K562 (cell line): ENCODE measurements around the gene CLIP1. TPM values are rescaled to one million over a fixed set of nuclear protein-coding genes. Genes with fewer than 3 reads are reported as not detected.
A peak's percentile ranks its signal among the peaks of the same experiment; 100 is the strongest.

ENCODE experiments used
- BRF2 ChIP-seq: IDR thresholded peaks from 3 replicates; pipeline ENCODE4 v1.6.1; 2011; ENCODE audit warnings: borderline replicate concordance, mild to moderate bottlenecking; ENCODE audit not compliant: insufficient read length, insufficient read depth
- CREB5 ChIP-seq: fragments of 250-450 bp; sonication (Bioruptor Pico); IDR thresholded peaks from 2 replicates; pipeline ENCODE4 v1.5.0; 2020; ENCODE audit warnings: mild to moderate bottlenecking
- FOXA3 ChIP-seq, 2 experiments: fragments of 450-650 bp in 1 of 2; sonication (generic) in 1 of 2; formaldehyde crosslinking; IDR thresholded peaks in 1 of 2; conservative IDR thresholded peaks in 1 of 2; 2 replicates each; pipeline versions ENCODE4 v1.4.0 to v1.8.0; 2020 to 2022; ENCODE audit warnings: mild to moderate bottlenecking in 2 of 2, missing genetic modification reagents in 1 of 2
- HCFC1 ChIP-seq: IDR thresholded peaks from 2 replicates; pipeline ENCODE4 v1.6.1; 2012; ENCODE audit warnings: low read depth, low read length, improper control_type of control experiment
- IRF2 ChIP-seq: sonication (generic); formaldehyde crosslinking; IDR thresholded peaks from 2 replicates; pipeline ENCODE4 v1.8.1; 2022; ENCODE audit warnings: mild to moderate bottlenecking, missing genetic modification reagents
- KAT8 ChIP-seq: fragments of 450-650 bp; IDR thresholded peaks from 2 replicates; pipeline ENCODE4 v1.6.1; 2016; ENCODE audit warnings: low read depth, mild to moderate bottlenecking
- KLF13 ChIP-seq: fragments of 450-650 bp; IDR thresholded peaks from 2 replicates; pipeline ENCODE4 v1.6.1; 2016; ENCODE audit warnings: missing genetic modification characterization, low read depth, mild to moderate bottlenecking, missing compliant biosample characterization, moderate library complexity, borderline replicate concordance
- LARP7 ChIP-seq: fragments of 450-650 bp; IDR thresholded peaks from 2 replicates; pipeline ENCODE4 v1.6.1; 2016
- MCM3 ChIP-seq: fragments of 450-650 bp; IDR thresholded peaks from 2 replicates; pipeline ENCODE4 v1.6.1; 2016
- NR4A1 ChIP-seq, 2 experiments: fragments of 250-450 bp in 1 of 2; fragments of 450-650 bp in 1 of 2; sonication (Bioruptor Pico) in 1 of 2; IDR thresholded peaks; 2 replicates each; pipeline versions ENCODE4 v1.4.0 to v1.6.1; 2016 to 2020; ENCODE audit warnings: mild to moderate bottlenecking in 2 of 2, missing compliant biosample characterization in 1 of 2, missing genetic modification characterization in 1 of 2, moderate library complexity in 1 of 2
- PBX2 ChIP-seq, 2 experiments: IDR thresholded peaks in 1 of 2; conservative IDR thresholded peaks in 1 of 2; 2 replicates each; pipeline ENCODE4 v1.6.1; 2016; ENCODE audit warnings: low read depth in 2 of 2, mild to moderate bottlenecking in 1 of 2, missing compliant biosample characterization in 1 of 2, missing genetic modification characterization in 1 of 2, moderate library complexity in 1 of 2
- POLR2AphosphoS2 ChIP-seq: IDR thresholded peaks from 2 replicates; pipeline ENCODE4 v1.6.1; 2012; ENCODE audit warnings: low read length, improper control_type of control experiment
- SMARCA4 ChIP-seq: fragments of 450-650 bp; IDR thresholded peaks from 2 replicates; pipeline ENCODE4 v1.6.1; 2016
- TAF15 ChIP-seq: fragments of 200-400 bp; formaldehyde crosslinking; IDR thresholded peaks from 2 replicates; pipeline ENCODE4 v1.6.1; 2017; ENCODE audit warnings: mild to moderate bottlenecking, low read depth, low read length, moderate library complexity
- TEAD1 ChIP-seq, 2 experiments: fragments of 450-650 bp in 1 of 2; sonication (generic) in 1 of 2; formaldehyde crosslinking; IDR thresholded peaks; 2 replicates each; pipeline versions ENCODE4 v1.4.0 to v1.8.0; 2020 to 2022; ENCODE audit warnings: mild to moderate bottlenecking in 2 of 2, missing genetic modification reagents in 1 of 2
- ZC3H11A ChIP-seq: IDR thresholded peaks from 2 replicates; pipeline ENCODE4 v1.6.1; 2012; ENCODE audit warnings: low read depth, low read length, improper control_type of control experiment
- ZNF146 ChIP-seq: IDR thresholded peaks from one replicate; pipeline ENCODE4 v1.6.1; 2018; ENCODE audit warnings: missing compliant biosample characterization; ENCODE audit not compliant: unreplicated experiment
- ZNF174 ChIP-seq: fragments of 250-450 bp; sonication (Bioruptor Pico); IDR thresholded peaks from 2 replicates; pipeline ENCODE4 v1.4.0; 2020; ENCODE audit warnings: mild to moderate bottlenecking
- ZNF408 ChIP-seq: fragments of 250-450 bp; sonication (Bioruptor Pico); IDR thresholded peaks from 2 replicates; pipeline ENCODE4 v1.4.0; 2020; ENCODE audit warnings: low read depth, mild to moderate bottlenecking, moderate library complexity
- ZNF511 ChIP-seq: sonication (generic); formaldehyde crosslinking; IDR thresholded peaks from 2 replicates; pipeline ENCODE4 v1.8.0; 2022; ENCODE audit warnings: mild to moderate bottlenecking, missing genetic modification reagents
- ZNF695 ChIP-seq: fragments of 450-650 bp; formaldehyde crosslinking; IDR thresholded peaks from 2 replicates; pipeline ENCODE4 v1.4.0; 2020; ENCODE audit warnings: mild to moderate bottlenecking, moderate library complexity
- ZNF785 ChIP-seq: fragments of 250-450 bp; sonication (Bioruptor Pico); IDR thresholded peaks from 2 replicates; pipeline ENCODE4 v1.4.0; 2020; ENCODE audit warnings: mild to moderate bottlenecking
- polyA plus RNA-seq, 8 experiments: library from polyadenylated mRNA; depleted of rRNA in 4 of 8; stranded (reverse) in 5 of 8; unstranded in 3 of 8; fragments of >200 nt; fragmentation: Nextera tagmentation in 2 of 8; fragmentation: Illumina TruSeq in 1 of 8; extraction: Ambion mirVana in 2 of 8; extraction: Trizol in 1 of 8; gene quantifications; 2 replicates each; pipeline versions ENCODE4 v1.2.1 to v1.2.3, GENCODE V29; 2011 to 2014; ENCODE audit warnings: inconsistent platforms in 1 of 8, missing spikeins in 1 of 8
- total RNA-seq, 7 experiments: library from RNA; depleted of rRNA in 6 of 7; stranded (reverse); fragments of >200 nt in 6 of 7; fragmentation: Illumina TruSeq in 2 of 7; extraction: Trizol in 2 of 7; gene quantifications; 2 replicates each; pipeline versions ENCODE4 v1.2.1 to v1.2.3, GENCODE V29; 2011 to 2021; ENCODE audit warnings: low replicate concordance in 1 of 7

The CLIP1 gene
- total and polyA plus RNA-seq, 9 of the 15 experiments (the other 6 are each of a cell fraction or from before 2014, with no cell fraction given), result 5.8 to 33.9 (median 27.6) TPM

GRCh38 chr12:122399592-122400373, 22.7 kb downstream of the CLIP1 start (continued):
- TF ChIP-seq TAF15 (no peak), ZNF695 (CRISPR knock-in tag) (no peak), ZNF785 (CRISPR knock-in tag) (no peak), CREB5 (CRISPR knock-in tag) (no peak), HCFC1 (no peak), ZNF511 (no peak), ZNF408 (no peak), KLF13 (peak; percentile 23; the same call in 1 of the 2 replicates), ZC3H11A (no peak), LARP7 (0 out of 2 replicates have a peak, but pooled peaks have one; percentile 53), ZNF174 (CRISPR knock-in tag) (no peak), BRF2 (no peak), POLR2AphosphoS2 (peak; percentile 85), MCM3 (no peak), TEAD1 (CRISPR knock-in tag; IDR thresholded peaks at IDR 0.05) (no peak), PBX2 (CRISPR knock-in tag; IDR thresholded peaks at IDR 0.05; ENCODE audit: low read depth) (no peak), PBX2 (tag; conservative IDR thresholded peaks at IDR 0.05; ENCODE audit: low read depth) (no peak; the same call in 1 of the 2 replicates), ZNF146 (CRISPR knock-in tag) (no peak), FOXA3 (CRISPR knock-in tag; conservative IDR thresholded peaks at IDR 0.05 in 1 of 2, IDR thresholded peaks at IDR 0.05 in 1 of 2) (no peak), KAT8 (no peak), SMARCA4 (peak; percentile 35), NR4A1 (CRISPR knock-in tag; IDR thresholded peaks at IDR 0.05) (no peak), NR4A1 (tag; IDR thresholded peaks at IDR 0.05) (no peak), IRF2 (CRISPR knock-in tag) (no peak)
